ENCODE data around the gene SRGAP1.
"Not testable (repeated sequence)": the region's sequence is repeated elsewhere in the genome, so short reads cannot be mapped to it uniquely, and the experiment has no call there.

The SRGAP1 gene

DNA sequence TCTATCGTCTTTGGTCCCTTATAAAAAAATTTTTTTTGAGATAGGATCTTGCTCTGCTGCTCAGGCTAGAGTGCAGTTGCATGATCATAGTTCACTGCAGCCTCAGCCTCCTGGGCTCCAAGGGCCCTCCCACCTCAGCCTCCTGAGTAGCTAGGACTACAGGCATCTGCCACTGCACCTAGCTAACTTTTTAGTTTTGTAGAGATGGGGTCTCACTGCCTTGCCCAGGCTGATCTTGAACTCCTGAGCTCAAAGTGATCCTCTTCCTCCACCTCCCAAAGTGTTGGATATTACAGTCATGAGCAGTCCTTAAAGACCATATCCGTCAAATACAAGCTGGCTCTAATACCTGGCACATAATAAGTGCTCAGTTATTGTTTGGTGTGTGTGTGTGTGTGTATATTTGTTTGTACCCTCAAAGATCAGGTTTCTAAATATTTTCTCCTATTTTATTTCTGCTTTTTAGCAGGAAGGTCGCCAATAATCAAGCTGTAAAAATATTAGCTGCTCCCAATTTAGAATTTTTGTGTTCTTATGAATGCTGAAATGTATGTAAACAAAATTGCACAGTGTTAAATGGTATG lies 30.5 kb downstream of the SRGAP1 start:
- DNase-seq: no peak

DNA sequence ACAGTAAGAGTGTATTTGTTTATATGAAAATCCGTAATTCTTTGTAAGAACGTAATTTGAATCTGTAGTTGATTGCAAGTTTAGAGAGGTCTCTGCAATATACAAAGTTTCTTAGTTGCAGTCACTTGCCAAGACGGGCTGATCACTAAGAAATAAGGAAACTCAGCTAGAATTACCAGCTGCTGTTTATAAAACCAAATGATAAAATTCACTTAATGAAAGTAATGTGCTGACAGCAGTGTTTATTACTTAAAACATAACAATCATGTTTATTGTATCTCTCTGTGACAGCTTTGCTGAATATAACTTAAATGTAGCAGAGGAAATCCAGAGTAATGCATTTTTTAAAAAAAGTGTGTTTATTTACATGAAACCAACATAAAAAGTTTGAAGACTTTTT lies 31.2 kb downstream of the SRGAP1 start:
- DNase-seq: no peak

DNA sequence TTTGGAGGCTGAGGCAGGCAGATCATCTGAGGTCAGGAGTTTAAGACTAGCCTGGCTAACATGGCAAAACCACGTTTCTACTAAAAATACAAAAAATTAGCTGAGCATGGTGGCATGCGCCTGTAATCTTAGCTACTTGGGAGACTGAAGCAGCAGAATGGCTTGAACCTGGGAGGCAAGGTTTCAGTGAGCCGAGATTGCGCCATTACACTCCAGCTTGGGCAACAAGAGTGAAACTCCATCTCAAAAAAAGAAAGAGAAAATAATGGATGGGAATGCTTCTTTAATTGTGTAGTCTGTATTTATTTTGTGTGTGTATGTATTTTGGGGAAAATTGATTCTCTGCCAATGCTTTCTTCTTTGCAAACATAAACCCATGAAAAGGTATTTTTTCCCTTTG lies 32.5 kb downstream of the SRGAP1 start:
- DNase-seq: no peak

GRCh38 chr12:63877693-63878092 lies 33.2 kb downstream of the SRGAP1 start:
- DNase-seq: no peak

GRCh38 chr12:63880235-63880634 lies 35.7 kb downstream of the SRGAP1 start:
- not testable (repeated sequence) for DNase-seq

- no peak for DNase-seq
Measured at GRCh38 chr12:63880742-63881263, 36.3 kb downstream of the SRGAP1 start.

GRCh38 chr12:63882844-63883243 lies 38.3 kb downstream of the SRGAP1 start:
- peak; percentile 73 for DNase-seq

- DNase-seq: no peak
Measured at GRCh38 chr12:63885401-63885800, 40.9 kb downstream of the SRGAP1 start.

DNA sequence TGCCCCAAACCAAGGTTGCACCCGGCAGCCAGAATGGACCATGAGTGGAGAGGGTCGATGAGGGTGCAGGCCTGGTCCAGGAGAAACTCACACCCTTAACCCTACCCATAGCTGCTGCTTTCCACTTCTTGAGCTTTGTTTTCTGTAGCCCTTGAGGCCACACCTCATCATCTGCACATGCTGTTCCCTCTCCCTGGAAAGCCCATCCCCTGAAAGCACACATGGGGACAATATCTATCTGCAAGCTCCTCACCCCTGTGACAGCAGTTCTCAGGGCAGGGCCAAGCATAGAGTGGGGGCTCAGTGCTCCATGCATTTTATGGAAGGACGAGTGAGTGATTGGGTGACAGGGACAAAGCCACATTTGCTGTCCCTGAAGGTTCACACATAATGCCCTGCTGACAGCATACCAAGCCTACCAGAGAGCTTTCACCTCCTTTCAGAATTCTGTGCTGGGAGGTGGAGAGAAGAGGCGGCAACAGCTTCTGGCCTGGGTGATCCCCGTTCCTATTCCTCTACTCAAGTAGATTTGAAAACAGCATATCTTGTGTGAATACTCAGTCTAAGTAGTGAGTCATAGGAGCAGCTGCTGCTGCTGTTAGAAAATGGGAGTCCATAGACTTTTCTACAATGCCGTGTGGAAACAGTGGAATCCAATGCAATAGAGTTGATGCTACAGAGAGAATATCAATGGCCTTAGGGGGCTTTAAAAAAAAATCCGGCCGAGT lies 44.6 kb downstream of the SRGAP1 start:
- no peak for DNase-seq

DNA sequence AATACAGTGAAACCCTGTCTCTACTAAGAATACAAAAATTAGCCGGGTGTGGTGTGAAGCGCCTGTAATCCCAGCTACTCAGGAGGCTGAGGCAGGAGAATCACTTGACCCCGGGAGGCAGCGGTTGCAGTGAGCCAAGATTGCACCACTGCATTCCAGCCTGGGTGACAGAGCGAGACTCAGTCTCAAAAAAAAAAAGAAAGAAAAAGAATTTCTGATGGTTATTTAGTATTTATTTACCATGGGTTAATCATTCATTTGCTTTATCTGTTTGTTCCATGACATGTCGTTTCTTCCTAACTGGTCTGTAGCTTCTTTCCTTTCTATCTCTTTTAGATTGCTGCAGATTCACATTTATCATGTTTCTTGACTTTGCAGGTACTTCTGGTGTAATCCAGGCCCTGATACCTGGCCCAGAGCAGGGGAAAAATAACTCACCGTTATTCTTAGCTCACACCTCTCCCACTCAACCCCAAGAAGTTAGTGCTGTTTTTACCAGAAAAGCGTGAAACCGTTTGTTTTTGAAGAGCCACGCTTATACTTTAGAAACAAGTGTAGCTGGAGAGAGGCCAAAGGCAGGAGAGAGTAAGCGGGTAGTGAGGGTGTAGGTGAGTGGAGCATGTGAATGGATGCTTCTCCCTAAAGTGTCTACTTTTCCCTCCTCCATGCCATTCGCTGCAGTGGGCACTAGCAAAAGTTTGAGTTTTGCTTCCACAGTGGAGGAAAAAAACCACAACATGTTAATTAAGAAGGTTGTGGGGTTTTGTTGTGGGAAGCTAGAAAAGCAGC lies 45.4 kb downstream of the SRGAP1 start:
- DNase-seq: no peak

GRCh38 chr12:63893170-63893569 lies 48.7 kb downstream of the SRGAP1 start:
- no peak for DNase-seq

GRCh38 chr12:63894132-63894531 lies 49.6 kb downstream of the SRGAP1 start:
- DNase-seq: no peak

- DNase-seq: no peak
Measured at GRCh38 chr12:63895841-63896240, 51.3 kb downstream of the SRGAP1 start.

DNA sequence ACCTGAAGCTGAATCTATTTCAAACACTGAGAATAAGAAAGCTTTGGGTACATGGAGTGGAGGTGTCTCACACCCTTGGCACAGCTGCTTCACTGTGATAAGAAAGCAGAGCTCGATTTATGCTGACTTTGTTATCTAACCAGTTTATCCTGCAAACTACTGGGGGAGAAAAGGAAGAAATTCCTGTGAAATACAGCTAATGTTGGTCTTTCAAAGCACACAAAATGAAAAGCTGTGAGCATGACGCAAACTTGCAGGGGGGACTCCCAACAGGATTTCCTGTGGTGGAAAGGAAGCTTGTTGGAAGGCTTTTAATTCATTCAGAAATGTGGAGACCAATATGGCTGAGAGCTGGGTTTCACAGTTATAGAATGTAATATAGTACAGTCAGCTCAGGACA lies 53.4 kb downstream of the SRGAP1 start:
- no peak for DNase-seq

DNA sequence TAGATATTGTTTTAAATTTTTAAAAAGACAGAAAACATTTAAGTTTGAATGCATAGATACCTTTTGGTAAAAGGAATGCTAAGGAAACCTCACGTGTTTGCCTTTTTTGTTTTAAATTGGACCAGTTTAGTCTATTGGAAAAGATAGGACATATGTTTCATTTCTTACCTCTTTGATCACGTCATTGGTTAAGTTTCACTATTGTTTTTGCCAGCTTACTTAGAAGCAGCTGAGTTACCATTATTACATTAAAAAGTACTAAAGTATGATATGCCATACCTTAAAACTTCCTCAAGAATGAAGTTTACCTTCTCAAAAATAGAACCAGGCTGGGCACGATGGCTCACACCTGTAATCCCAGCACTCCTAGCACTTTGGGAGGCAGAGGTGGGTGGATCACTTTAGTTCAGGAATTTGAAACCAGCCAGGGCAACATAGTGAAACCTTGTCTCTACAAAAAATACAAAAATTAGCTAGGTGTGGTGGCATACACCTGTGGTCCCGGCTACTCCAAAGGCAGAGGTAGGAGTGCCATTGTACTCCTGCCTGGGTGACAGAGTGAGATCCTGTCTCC lies 54.4 kb downstream of the SRGAP1 start:
- DNase-seq: no peak

DNA sequence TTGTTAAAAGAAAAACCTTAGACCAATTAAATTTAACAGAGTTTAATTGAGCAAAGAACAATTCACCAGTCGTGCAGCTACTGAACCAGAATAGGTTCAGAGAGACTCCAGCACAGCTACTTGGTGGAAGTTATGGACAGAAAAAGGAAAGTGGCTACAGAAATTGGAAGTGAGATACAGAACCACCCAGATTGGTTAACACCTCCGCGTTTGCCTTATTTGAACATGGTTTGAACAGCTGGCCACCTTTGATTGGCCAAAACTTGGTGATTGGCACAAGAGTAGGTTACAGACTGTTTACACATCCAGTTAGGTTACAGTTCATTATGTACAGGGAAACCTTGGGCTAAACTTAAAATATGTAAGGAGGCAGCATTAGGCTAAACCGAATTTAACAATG lies 54.9 kb downstream of the SRGAP1 start:
- DNase-seq: no peak

DNA sequence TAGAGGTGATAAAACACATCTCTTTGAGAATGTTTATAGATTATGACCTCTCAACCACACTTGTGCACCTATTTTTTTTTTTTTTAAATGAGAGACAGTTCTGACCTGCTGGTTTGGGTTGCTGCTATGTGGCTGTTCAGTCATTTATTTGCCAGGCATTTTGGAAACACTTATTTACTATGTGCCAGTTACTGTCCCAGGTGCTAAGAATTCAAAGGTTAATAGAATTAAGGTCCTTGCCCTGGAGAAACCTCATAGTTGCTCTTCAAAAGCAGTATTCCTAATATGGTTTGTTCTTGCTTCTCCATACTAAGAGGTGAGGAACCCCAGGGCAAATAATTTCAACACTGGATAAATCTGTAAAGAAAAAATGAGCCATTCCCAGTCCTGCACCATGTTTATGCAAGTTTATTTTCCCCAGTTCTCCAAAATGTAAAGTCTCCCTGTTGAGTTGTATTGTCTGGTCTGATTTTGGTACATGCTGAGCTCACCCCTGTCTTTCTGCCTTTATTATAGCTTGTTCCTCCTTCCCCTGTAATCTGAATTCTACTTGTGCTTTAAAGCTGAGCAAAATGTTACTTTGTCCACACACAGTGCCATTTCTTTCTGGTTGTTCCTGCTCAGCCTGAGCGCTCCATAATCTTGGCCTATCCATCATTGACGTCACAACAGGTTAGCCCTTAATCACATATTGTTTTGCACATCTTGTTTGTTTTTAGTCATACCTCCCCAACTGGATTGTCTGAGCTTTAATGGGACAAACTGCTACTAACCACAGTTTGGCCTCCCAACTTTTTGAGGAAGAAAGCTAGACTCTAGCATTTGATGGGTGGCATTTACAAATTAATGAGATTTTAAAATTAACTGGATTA lies 56.7 kb downstream of the SRGAP1 start:
- no peak for DNase-seq

DNA sequence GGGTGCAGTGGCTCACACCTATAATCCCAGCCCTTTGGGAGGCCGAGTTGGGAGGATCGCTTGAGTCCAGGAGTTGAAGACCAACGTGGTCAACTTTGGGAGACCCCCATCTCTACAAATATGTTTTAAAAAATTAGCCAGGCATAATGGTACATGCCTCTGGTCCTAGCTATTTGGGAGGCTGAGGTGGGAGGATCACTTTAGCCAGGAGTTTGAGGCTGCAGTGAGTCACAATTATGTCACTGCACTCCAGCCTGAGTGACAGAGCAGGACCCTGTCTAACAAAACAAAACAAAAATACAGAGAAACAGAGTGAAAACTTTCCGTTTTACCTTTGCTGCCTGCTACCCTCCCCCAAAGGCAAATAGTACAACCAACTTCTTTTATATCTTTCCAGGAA lies 60.2 kb downstream of the SRGAP1 start:
- no peak for DNase-seq

GRCh38 chr12:63905544-63905943 lies 61.0 kb downstream of the SRGAP1 start:
- peak; percentile 83 for DNase-seq

GRCh38 chr12:63906876-63907275 lies 62.4 kb downstream of the SRGAP1 start:
- DNase-seq: no peak

- DNase-seq: no peak
Measured at GRCh38 chr12:63907561-63907960, 63.1 kb downstream of the SRGAP1 start.

- no peak for DNase-seq
Measured at GRCh38 chr12:63909746-63910145, 65.2 kb downstream of the SRGAP1 start.

Data from islet precursor cell (in vitro differentiated cells).